Mammary epithelial cell (primary cell): ENCODE results near the gene CASP8AP2.
"Not testable (repeated sequence)": the region's sequence is repeated elsewhere in the genome, so short reads cannot be mapped to it uniquely, and the experiment has no call there.

ENCODE experiments used
- EZH2 ChIP-seq: IDR thresholded peaks from 2 replicates; pipeline ENCODE4 v1.6.1; 2012; ENCODE audit warnings: low read length, inconsistent platforms, borderline replicate concordance
- TF ChIP-seq, protein P1 (sequence below), 2 donors: IDR thresholded peaks in 1 of 2; conservative IDR thresholded peaks in 1 of 2; 2 replicates each; pipeline ENCODE4 v1.5.1; 2011 to 2012; ENCODE audit warnings: inconsistent platforms in 2 of 2, low read length in 2 of 2, mild to moderate bottlenecking in 2 of 2, control low read depth in 1 of 2, low read depth in 1 of 2; ENCODE audit not compliant: insufficient read depth in 1 of 2; ENCODE audit errors: extremely low read depth in 1 of 2

DNA sequence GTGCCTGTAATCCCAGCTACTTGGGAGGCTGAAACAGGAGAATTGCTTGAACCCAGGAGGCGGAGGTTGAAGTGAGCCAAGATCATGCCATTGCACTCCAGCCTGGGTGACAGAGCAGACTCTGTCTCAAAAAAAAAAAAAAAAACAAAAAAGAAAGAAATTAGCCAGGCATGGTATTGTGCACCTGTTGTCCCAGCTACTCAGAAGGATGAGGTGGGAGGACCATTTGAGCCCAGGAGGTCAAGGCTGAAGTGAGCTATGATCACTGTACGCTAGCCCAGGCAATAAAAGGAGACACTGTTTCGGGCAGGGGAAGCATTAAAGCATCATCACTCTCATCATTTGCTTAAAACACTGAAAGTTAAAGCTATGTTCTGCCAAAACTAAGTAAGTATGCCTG lies 16.3 kb upstream of the CASP8AP2 start:
- TF ChIP-seq, protein P1, sequence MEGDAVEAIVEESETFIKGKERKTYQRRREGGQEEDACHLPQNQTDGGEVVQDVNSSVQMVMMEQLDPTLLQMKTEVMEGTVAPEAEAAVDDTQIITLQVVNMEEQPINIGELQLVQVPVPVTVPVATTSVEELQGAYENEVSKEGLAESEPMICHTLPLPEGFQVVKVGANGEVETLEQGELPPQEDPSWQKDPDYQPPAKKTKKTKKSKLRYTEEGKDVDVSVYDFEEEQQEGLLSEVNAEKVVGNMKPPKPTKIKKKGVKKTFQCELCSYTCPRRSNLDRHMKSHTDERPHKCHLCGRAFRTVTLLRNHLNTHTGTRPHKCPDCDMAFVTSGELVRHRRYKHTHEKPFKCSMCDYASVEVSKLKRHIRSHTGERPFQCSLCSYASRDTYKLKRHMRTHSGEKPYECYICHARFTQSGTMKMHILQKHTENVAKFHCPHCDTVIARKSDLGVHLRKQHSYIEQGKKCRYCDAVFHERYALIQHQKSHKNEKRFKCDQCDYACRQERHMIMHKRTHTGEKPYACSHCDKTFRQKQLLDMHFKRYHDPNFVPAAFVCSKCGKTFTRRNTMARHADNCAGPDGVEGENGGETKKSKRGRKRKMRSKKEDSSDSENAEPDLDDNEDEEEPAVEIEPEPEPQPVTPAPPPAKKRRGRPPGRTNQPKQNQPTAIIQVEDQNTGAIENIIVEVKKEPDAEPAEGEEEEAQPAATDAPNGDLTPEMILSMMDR (conservative IDR thresholded peaks at IDR 0.05 in 1 of 2, IDR thresholded peaks at IDR 0.05 in 1 of 2; ENCODE audit: extremely low read depth in 1 of 2, insufficient read depth in 1 of 2, low read depth in 1 of 2, low read length in 2 of 2): not testable (repeated sequence)
- TF ChIP-seq EZH2: not testable (repeated sequence)
